HCT116 (cell line): ENCODE measurements around the gene USP9Y.

Experiments used
- CTCF ChIP-seq, 3 experiments: fragments of 200-600 bp in 1 of 3; sonication (generic) in 1 of 3; IDR thresholded peaks in 2 of 3; conservative IDR thresholded peaks in 1 of 3; 2 replicates each; pipeline ENCODE4 v1.5.1; 2012 to 2017; ENCODE audit warnings: low read depth in 2 of 3, low read length in 2 of 3, antibody characterized with exemption in 1 of 3, borderline replicate concordance in 1 of 3, control low read depth in 1 of 3, mild to moderate bottlenecking in 1 of 3, mixed read lengths in 1 of 3, mixed run types in 1 of 3, moderate library complexity in 1 of 3; ENCODE audit not compliant: insufficient read depth in 1 of 3
- POLR2AphosphoS5 ChIP-seq: IDR thresholded peaks from 2 replicates; pipeline ENCODE4 v1.6.1; 2011; ENCODE audit warnings: mild to moderate bottlenecking, low read depth, low read length, moderate library complexity
- RAD21 ChIP-seq: IDR thresholded peaks from 2 replicates; pipeline ENCODE4 v1.6.1; 2012; ENCODE audit warnings: low read depth, mild to moderate bottlenecking
- ZBTB33 ChIP-seq: IDR thresholded peaks from 2 replicates; pipeline ENCODE4 v1.6.1; 2011; ENCODE audit warnings: mild to moderate bottlenecking, low read length, moderate library complexity; ENCODE audit not compliant: insufficient replicate concordance; ENCODE audit errors: extremely low read depth

GRCh38 chrY:12867960-12868359 lies 166.9 kb downstream of the USP9Y start:
- TF ChIP-seq CTCF (IDR thresholded peaks at IDR 0.05 in 2 of 3, conservative IDR thresholded peaks at IDR 0.05 in 1 of 3; ENCODE audit: borderline replicate concordance in 1 of 3, insufficient read depth in 1 of 3, low read depth in 2 of 3, low read length in 2 of 3) (no peak), RAD21 (no peak), ZBTB33 (no peak), POLR2AphosphoS5 (no peak)
